HG02884 (cell line): ENCODE measurements around the gene EIF4G3.

Experiments
- ATAC-seq: cut with Tn5 transposase; IDR thresholded peaks from one replicate; pipeline ENCODE4 v1.9.1; 2021; ENCODE audit warnings: mild to moderate bottlenecking, moderate library complexity; ENCODE audit not compliant: unreplicated experiment

The EIF4G3 gene

DNA sequence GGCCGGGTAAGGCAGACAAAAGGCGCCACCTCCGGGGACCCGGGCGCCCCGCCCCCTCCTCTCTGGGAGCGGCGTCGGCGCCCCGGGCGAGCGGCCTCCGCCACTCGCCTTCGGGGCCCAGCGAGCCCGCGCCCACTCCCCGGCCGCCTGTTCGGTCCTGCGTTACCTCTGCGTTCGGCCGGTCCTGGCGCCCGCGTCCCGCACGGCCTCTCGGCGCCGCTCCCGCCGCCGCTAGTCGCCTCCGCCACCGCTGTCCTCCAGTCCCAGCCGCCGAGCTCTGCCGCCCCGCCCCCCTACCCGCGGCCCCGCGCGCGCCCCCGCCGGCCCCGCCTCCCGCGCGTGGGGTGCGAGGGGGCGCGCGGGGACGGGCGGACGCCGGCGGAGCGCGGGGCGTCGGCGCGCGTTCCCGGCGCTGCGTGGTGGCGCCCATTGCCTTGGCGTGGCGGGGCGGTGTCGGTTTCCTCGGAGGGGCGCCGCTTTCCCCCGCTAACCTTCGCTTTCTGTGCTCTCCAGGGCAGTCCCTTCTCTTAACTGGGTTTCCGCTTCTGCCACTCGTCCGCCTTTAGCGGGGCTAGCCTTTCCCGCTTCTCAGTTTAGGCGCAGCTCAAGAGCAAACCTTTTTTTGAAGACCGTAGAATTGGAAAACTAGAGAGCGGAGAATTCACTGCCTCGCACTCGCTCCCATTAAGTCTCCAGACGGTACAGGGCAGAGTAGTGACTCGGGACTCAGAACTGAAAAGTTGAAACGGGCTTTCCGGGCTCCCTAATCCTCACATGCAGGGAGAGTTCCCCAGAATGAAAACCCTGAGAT lies 389.5 kb downstream of the EIF4G3 start, which contains the start of gene HP1BP3:
Gene HP1BP3, minus strand, starts transcription at position 279 of the 811 bp plus-strand sequence. CDS start 6,867 bp downstream, outside the sequence.
- ATAC-seq: peak; percentile 47

DNA sequence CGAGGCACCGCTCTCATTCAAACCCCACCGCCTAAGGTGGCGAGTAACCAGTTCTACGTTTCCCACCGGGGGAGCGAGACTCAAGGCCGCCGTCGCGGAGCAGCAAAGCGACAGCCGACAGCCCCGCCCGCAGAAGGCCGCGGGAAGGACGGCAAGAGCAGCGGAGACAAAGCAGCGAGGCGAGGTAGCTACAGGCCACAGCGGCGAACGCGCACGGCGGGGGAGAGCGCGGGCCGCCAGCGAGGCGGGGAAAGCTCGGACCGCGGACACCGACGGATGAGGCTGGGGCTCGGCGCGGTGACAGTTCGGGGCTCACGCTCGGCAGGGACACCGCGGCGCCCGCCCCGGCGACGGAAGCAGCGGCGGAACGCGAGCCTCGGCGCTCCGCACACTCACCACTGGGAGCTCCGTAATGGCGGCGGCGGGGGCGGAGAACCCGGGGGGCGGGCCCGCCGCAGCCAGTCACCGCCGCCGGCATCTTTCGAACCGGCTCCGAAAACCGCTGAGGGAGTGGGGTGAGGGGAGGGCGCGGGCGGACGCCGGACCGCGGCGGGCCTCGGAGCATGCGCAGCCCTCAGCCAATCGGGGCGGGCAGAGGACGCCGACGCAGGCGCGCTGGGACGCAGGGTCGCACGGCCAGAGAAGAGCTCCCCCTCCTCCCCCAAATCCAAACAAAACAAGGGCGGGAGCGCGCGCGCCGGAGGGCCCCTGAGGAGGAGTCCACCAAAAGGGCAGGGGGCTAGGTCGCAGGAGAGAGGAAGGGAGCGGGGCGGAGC lies 390.3 kb downstream of the EIF4G3 start:
- peak; percentile 69 for ATAC-seq

DNA sequence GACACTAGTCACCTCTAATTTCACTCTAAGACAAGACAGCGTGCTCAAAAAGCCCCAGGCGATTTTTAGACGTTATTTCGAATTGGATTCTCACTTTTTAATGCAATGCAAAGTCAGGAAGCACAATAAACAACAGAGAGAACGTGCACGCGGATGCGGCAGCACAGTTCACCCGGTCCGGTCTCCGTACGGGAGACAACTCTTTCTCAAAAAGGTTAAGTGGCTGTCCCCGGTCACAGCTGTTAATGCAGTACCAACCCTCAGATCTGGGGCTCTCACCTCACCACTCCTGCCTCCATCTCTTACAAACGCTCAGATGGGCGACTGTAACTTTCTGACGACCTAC lies 390.8 kb downstream of the EIF4G3 start:
- no peak for ATAC-seq

DNA sequence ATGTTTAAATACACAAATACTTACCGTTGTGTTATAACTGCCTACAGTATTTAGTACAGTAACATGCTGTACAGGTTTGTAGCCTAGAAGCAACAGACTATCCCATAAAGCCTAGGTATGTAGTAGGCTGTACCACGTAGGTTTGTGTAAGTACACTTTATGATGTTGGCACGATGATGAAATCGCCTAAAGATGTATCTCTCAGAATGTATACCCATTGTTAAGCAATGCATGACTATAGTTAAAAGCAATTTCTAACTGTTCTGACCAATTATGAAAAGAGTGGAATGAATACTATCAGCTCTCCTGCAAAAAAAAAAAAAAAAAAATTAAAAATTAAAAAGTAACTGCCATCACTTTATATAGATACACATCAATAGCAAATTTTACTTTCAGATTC lies 401.0 kb downstream of the EIF4G3 start:
- ATAC-seq: no peak

DNA sequence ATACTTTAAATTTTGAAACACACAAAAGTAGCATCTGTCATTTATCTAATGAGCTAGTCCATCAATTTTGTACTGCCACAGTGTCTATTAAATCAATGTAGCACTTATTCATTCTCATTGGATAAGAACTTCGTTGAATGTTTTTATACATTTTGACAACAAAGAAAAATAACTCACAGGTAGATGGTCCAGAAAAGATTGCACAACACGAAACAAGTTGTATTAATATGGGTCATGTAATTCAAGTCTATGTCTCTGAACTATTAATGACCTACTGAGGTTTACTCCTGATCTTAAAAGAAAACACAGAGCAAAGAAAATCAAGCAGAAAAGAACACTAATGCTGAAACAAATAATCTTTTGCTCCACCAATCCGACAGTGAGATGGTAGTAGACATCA lies 404.9 kb downstream of the EIF4G3 start:
- no peak for ATAC-seq

DNA sequence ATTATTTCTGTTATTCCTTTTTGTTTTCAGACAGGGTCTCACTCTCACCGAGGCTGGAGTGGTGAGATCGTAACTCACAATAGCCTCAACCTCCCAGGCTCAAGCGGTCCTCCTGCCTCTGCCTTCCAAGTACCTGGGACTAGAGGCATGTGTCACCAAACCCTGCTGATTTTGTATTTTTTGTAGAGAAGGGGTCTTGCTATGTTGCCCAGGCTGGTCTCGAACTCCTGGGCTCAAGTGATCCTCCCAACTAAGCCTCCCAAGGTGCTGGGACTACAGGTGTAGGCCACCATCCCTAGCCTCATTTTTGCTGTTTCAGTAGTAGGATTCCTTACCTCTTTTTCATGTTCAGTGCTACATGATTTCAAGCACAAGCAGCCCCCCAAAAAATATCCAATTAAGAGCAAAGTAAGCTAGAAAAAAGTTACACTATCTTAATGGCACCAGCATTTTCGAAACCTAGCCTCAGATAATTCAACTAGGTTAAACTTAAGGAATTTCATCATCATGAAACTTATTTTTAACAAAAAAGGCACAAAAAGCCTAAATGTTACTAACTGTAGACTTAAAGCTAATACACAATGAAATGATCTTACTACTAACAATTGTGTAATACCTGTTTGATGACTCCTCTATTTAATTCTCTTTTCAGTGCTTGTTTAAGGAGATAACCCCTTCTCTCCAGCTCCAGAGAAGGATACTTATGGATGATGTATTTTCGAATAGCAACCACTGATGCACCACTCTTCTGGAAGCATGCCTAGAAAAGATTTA lies 406.2 kb downstream of the EIF4G3 start:
- ATAC-seq: no peak

DNA sequence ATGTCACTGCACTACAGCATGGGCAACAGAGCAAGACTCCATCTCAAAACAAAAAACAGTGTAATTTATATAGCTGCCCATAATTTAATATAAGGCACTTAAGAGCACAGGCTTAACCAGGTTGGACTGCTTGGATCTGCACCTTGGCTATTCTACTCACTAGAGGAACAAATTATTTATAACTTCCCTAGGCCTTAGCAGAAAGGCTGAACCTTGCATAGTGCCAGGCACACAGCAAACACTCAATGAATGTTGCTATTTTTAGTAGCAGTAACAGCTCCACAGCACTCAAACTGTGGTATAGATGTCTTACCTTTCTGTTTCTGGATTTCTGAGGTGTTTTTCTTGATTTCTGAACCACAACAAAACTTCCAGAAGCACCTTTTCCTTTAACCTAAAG lies 409.4 kb downstream of the EIF4G3 start:
- ATAC-seq: no peak

DNA sequence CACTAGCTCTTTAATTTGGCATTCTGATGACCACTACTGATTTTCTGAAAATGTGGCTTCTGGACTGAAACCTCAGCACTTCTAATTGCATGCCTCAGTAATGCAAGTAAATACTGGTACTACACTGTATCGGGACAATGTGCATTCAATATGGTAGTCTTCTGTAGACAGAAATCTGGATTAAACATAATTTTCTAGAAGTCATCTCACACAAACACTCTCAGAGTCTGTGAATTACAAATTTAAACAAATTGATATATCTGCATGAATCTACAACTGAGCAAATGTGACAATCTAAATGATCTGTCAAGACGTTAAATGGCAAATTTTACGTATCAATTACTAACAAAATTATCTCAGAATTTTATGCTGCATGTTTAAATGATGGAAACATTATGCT lies 413.3 kb downstream of the EIF4G3 start:
- no peak for ATAC-seq

DNA sequence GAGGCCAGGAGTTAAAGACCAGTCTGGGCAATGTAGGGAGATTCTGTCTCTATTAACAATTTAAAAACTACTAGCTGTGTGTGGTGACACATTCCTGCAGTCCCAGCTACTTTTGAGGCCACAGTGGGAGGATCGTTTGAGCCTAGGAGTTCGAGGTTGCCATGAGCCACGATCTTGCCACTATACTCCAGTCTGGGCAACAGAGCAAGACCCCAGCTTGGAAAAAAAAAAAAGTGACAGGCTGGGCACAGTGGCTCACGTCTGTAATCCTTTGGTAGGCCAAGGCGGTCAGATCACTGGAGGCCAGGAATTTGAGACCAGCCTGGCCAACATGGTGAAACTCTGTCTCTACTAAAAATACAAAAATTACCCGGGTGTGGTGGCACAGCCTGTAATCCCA lies 416.4 kb downstream of the EIF4G3 start:
- ATAC-seq: no peak
